Esophagus squamous epithelium (tissue), 5 donors: ENCODE data around the gene YBX3. TPM values are rescaled to one million over a fixed set of nuclear protein-coding genes. Genes with fewer than 3 reads are reported as not detected.

Experiments used
- DNase-seq: peaks from one replicate; lab custom pipeline; 2025; lab: John Stamatoyannopoulos, UW
- H3K27ac ChIP-seq, 4 donors: fragments of 200-600 bp; sonication (generic); one replicate each; pipeline ENCODE4 v1.5.1; 2016 to 2019; ENCODE audit warnings: mild to moderate bottlenecking in 1 of 4
- H3K27me3 ChIP-seq, 4 donors: fragments of 200-600 bp; sonication (generic); 1 replicate in 3 of 4; 2 replicates in 1 of 4; pipeline versions ENCODE4 v1.5.1 to v1.6.0; 2017 to 2021; ENCODE audit warnings: antibody characterized with exemption in 1 of 4
- H3K36me3 ChIP-seq, 3 donors: fragments of 200-600 bp; sonication (generic); one replicate each; pipeline ENCODE4 v1.5.1; 2016 to 2019
- H3K4me1 ChIP-seq, 3 donors: fragments of 200-600 bp; sonication (generic); one replicate each; pipeline ENCODE4 v1.5.1; 2017 to 2019
- H3K4me3 ChIP-seq, 4 donors: fragments of 200-600 bp; sonication (generic); 1 replicate in 3 of 4; 2 replicates in 1 of 4; pipeline ENCODE4 v1.5.1; 2016 to 2019; ENCODE audit warnings: mild to moderate bottlenecking in 2 of 4, moderate library complexity in 1 of 4
- H3K9me3 ChIP-seq, 3 donors: fragments of 200-600 bp; sonication (generic); one replicate each; pipeline ENCODE4 v1.5.1; 2016 to 2019
- POLR2A ChIP-seq, 4 donors: fragments of 450-650 bp; IDR thresholded peaks; one replicate each; pipeline ENCODE4 v1.6.1; 2017; ENCODE audit warnings: antibody characterized with exemption in 4 of 4, mild to moderate bottlenecking in 4 of 4, moderate library complexity in 3 of 4
- WGBS, 2 donors: methylation state at CpG; one replicate each; pipeline ENCODE4 v1.1.5; 2018; 5-methylcytosine and 5-hydroxymethylcytosine counted together
- intact Hi-C: fragments of 100-400 bp; cut with DNase I; formaldehyde crosslinking; loops from one replicate; pipeline ENCODE4 v1.15.0; 2022
- total RNA-seq, 4 donors: library from RNA; depleted of rRNA; stranded (reverse); fragments of >200 nt; gene quantifications; one replicate each; pipeline ENCODE4 v1.1.0, GENCODE V29; 2016
- TF ChIP-seq, protein P1 (sequence below), 6 experiments: fragments of 450-650 bp in 4 of 6; fragments of 200-600 bp in 2 of 6; sonication (generic) in 2 of 6; IDR thresholded peaks; one replicate each; pipeline ENCODE4 v1.5.1; 2016 to 2019; ENCODE audit warnings: antibody characterized with exemption in 6 of 6, mild to moderate bottlenecking in 4 of 6, moderate library complexity in 4 of 6
- donor health status: DM: yes; HTN: yes; CAD: no.

YBX3 gene
- total RNA-seq, result 100 to 1,000 TPM; 318 to 484 (median 370) TPM

DNA sequence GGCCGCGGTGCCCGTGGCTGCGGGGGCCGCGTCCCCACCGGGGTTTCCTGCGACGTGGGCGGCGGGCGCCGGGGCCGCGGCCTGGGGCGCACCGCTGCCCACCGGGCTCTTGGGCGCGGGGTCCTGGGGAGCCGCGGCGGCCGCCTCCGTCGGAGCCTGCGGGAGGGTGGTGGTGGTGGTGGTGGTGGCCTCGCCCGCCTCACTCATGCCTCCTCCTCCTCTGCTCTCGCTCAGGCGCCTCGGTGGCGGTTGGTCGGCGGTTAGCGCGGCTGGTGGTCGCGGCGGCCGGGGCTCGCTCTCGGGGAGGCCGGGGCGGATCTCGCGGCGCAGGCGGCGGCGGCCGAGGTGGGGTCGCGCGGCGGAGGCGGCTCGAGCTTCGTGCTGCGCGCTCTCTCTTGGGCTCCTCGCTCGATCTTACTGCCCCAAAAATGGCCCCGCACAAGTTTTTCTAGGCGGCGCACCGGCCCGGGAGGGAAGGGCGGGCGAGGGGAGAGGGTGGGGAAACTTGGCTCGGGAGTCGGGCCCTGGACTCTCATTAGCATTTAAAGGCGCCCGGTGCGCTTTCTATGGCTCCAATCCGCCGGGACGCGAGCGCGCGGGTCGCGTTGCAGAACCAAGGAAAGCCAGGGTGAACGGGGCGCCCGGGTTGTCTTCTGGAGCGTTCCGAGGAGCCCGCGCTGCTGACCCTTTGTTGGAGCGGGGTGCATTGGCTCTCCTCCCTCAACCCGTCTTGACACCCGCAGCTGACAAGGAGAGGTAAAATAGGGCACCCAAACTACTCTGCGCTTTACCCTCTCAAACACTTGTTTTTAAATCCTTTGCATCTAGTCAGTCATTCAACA, at the start of gene YBX3:
YBX3 (minus strand) TSS at position 419 of the 842 bp plus-strand sequence; CDS start at position 207, 212 bp downstream.
- no peaks in the 10 kb centered on the region for H3K36me3 ChIP-seq
- H3K27me3 ChIP-seq, result no peaks in the 10 kb centered on the region
- H3K4me1 ChIP-seq, result peaks cover 11 to 53% (median 24%) of the 10 kb centered on the region in 3 donors
- 0% methylated on average over 9 to 11 of the region's 95 CpGs for WGBS, 2 donors
- H3K9me3 ChIP-seq, result no peaks in the 10 kb centered on the region
- H3K27ac ChIP-seq, result peak within 1 kb of the TSS; percentile 98 to 100 (median 99)
- TF ChIP-seq, protein P1, sequence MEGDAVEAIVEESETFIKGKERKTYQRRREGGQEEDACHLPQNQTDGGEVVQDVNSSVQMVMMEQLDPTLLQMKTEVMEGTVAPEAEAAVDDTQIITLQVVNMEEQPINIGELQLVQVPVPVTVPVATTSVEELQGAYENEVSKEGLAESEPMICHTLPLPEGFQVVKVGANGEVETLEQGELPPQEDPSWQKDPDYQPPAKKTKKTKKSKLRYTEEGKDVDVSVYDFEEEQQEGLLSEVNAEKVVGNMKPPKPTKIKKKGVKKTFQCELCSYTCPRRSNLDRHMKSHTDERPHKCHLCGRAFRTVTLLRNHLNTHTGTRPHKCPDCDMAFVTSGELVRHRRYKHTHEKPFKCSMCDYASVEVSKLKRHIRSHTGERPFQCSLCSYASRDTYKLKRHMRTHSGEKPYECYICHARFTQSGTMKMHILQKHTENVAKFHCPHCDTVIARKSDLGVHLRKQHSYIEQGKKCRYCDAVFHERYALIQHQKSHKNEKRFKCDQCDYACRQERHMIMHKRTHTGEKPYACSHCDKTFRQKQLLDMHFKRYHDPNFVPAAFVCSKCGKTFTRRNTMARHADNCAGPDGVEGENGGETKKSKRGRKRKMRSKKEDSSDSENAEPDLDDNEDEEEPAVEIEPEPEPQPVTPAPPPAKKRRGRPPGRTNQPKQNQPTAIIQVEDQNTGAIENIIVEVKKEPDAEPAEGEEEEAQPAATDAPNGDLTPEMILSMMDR (IDR thresholded peaks at IDR 0.05), result no peak
- TF ChIP-seq POLR2A (IDR thresholded peaks at IDR 0.05), result peak in 2 of 4 donors; percentile 70 to 82
- H3K4me3 ChIP-seq, result peak within 1 kb of the TSS; percentile 70 to 97 (median 92)
- peak; percentile 26 for DNase-seq
- intact Hi-C loops, result loop anchor here (10.0 kb wide), 1 partner anchor 108 kb away; the partner anchor contains the start of gene MAGOHB

DNA sequence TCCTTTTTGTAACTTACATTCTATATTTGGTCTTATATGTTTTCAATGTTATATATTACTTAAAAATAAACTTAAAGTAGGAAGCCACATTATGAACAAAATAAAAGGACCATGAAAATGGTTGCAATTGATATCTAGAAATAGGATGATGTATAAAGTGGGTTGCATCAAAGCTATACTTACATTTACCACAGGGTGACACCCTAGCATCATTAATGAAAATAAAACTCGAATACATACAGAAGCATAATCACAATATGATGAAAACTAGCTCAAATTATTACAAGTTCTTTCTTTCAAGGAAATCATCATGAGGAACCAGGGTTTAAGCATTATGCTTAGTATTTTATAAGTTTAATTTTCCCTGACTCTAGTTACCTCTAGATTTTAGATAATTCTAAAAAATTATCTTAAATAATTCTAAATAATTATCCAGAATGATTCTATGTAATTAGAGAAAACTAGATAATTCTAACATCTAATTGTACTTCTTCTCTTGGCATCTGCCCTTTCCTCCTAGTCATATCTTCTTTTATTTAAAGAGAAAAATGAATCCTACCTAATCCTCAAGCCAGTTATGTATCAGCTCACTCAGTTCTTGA, 48.1 kb upstream of the YBX3 start:
- WGBS, 2 donors, result 0% methylated on average over 1 of the region's 1 CpG
- H3K4me1 ChIP-seq, result no peaks in the 10 kb centered on the region
- H3K27ac ChIP-seq, result no peak overlapping the region
- no peak for TF ChIP-seq POLR2A (IDR thresholded peaks at IDR 0.05)
- TF ChIP-seq, protein P1 (IDR thresholded peaks at IDR 0.05), result peak; percentile 15 to 87 (median 62)
- no peaks in the 10 kb centered on the region for H3K9me3 ChIP-seq
- intact Hi-C loops, result loop anchor here (10.0 kb wide), 2 partner anchors 424 to 714 kb away; no protein-coding TSS in a partner anchor
- DNase-seq, result no peak
- H3K4me3 ChIP-seq, result no peak overlapping the region
- H3K27me3 ChIP-seq, result peaks cover 0 to 46% (median 0%) of the 10 kb centered on the region in 4 donors
- H3K36me3 ChIP-seq, result no peaks in the 10 kb centered on the region

DNA sequence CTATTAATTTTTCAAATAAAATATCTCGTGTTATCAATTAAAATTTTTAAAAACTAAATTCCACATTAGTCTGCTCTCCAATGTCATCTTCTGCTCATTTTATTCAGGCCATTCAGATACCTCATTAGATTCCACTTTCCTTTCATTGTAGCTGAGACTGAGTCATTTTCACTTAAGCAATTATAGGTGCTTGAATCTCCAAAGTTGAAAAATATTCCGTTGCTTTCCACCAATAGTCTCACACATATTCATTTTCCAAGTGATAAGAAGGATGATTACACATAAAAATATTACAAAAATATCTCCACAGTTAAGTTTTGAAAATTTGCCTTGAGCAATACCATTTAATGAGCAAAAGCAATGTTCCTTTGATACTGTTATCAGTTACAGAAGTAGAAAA, 36.5 kb upstream of the YBX3 start:
- DNase-seq, result no peak
- Histone ChIP-seq H3K27me3 (peaks cover 0 to 18% (median 0%) of the 10 kb centered on the region in 4 donors), H3K9me3 (peaks cover 5 to 15% (median 13%) of the 10 kb centered on the region in 3 donors), H3K4me1 (no peaks in the 10 kb centered on the region), H3K4me3 (no peak overlapping the region), H3K36me3 (no peaks in the 10 kb centered on the region), H3K27ac (no peak overlapping the region)
- 29 to 39% methylated on average over 2 of the region's 2 CpGs for WGBS, 2 donors
- no peak for TF ChIP-seq POLR2A (IDR thresholded peaks at IDR 0.05)
- TF ChIP-seq, protein P1 (IDR thresholded peaks at IDR 0.05), result no peak
- intact Hi-C loops, result loop anchor here (10.0 kb wide), 1 partner anchor 85 kb away; the partner anchor contains the start of gene STYK1

DNA sequence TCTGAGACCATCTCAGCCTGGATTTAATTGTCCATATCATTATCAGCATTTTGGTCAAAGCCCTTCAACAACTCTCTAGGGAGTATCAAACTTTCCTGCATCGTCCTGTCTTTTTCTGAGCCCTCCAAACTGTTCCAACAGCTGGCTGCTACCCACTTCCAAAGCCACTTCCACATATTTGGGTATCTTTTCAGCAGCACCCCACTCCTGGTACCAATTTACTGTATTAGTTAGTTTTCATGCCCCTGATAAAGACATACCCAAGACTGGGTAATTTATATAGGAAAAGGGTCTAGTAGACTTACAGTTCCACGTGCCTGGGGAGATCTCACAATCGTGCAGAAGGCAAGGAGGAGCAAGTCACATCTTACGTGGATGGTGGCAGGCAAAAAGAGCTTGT, 33.1 kb upstream of the YBX3 start:
- no peaks in the 10 kb centered on the region for H3K4me1 ChIP-seq
- no peak for DNase-seq
- no peak overlapping the region for H3K4me3 ChIP-seq
- peaks cover 5 to 15% (median 13%) of the 10 kb centered on the region in 3 donors for H3K9me3 ChIP-seq
- H3K27me3 ChIP-seq, result peaks cover 0 to 7% (median 0%) of the 10 kb centered on the region in 4 donors
- H3K27ac ChIP-seq, result no peak overlapping the region
- TF ChIP-seq, protein P1 (IDR thresholded peaks at IDR 0.05), result no peak
- no peak for TF ChIP-seq POLR2A (IDR thresholded peaks at IDR 0.05)
- intact Hi-C loops, result loop anchor here (10.0 kb wide), 1 partner anchor 81 kb away; the partner anchor contains the start of gene STYK1
- no peaks in the 10 kb centered on the region for H3K36me3 ChIP-seq
- 77 to 83% methylated on average over 4 of the region's 4 CpGs for WGBS, 2 donors
